Neural cell (in vitro differentiated cells): ENCODE results near the gene RAPGEF5. TPM values are rescaled to one million over a fixed set of nuclear protein-coding genes. Genes with fewer than 3 reads are reported as not detected.

Experiments
- H2AFZ ChIP-seq: fragments of 200-600, 300-800 bp; sonication (generic), shearing (Covaris generic); 2 replicates; pipeline ENCODE4 v1.6.0; 2014; ENCODE audit warnings: low read depth, mild to moderate bottlenecking, antibody characterized with exemption, low read length, moderate library complexity
- H3F3A ChIP-seq: fragments of 200-600 bp; shearing (Covaris generic); 2 replicates; pipeline ENCODE4 v1.6.1; 2016; ENCODE audit warnings: mild to moderate bottlenecking, moderate library complexity, mixed read lengths, antibody characterized with exemption, low read length; ENCODE audit not compliant: insufficient read depth, poor library complexity, severe bottlenecking
- H3K27ac ChIP-seq: fragments of 200-600, 300-800 bp; sonication (generic), shearing (Covaris generic); 2 replicates; pipeline ENCODE4 v1.5.1; 2014; ENCODE audit warnings: mild to moderate bottlenecking, low read length, moderate library complexity
- H3K27me3 ChIP-seq: fragments of 300-800, 200-600 bp; sonication (generic), shearing (Covaris generic); 2 replicates; pipeline ENCODE4 v1.6.0; 2014; ENCODE audit warnings: mild to moderate bottlenecking, low read depth, low read length, moderate library complexity; ENCODE audit not compliant: insufficient read depth
- H3K36me3 ChIP-seq: fragments of 300-800, 200-600 bp; sonication (generic), shearing (Covaris generic); 2 replicates; pipeline ENCODE4 v1.5.1; 2014; ENCODE audit warnings: mild to moderate bottlenecking, antibody characterized with exemption, low read length, moderate library complexity; ENCODE audit not compliant: insufficient read depth
- H3K4me2 ChIP-seq: fragments of 300-800, 200-600 bp; sonication (generic), shearing (Covaris generic); 2 replicates; pipeline ENCODE4 v1.6.0; 2014; ENCODE audit warnings: mild to moderate bottlenecking, low read length
- H3K4me3 ChIP-seq: fragments of 300-800, 200-600 bp; sonication (generic), shearing (Covaris generic); 2 replicates; pipeline ENCODE4 v1.5.1; 2014; ENCODE audit warnings: mild to moderate bottlenecking, low read length, moderate library complexity
- H3K79me2 ChIP-seq: fragments of 200-600 bp; shearing (Covaris generic); replicated peaks from 2 replicates; pipeline ENCODE4 v1.6.0; 2014; ENCODE audit warnings: mild to moderate bottlenecking, low read length, moderate library complexity; ENCODE audit not compliant: insufficient read depth
- H3K9ac ChIP-seq: fragments of 300-800, 200-600 bp; sonication (generic), shearing (Covaris generic); 2 replicates; pipeline ENCODE4 v1.6.1; 2016; ENCODE audit warnings: mild to moderate bottlenecking, low read length, mixed read lengths
- H3K9me2 ChIP-seq: fragments of 200-600 bp; shearing (Covaris generic); 2 replicates; pipeline ENCODE4 v1.6.1; 2016; ENCODE audit warnings: mild to moderate bottlenecking, low read length, mixed read lengths; ENCODE audit not compliant: insufficient read depth
- H3K9me3 ChIP-seq: fragments of 200-600, 300-800 bp; sonication (generic), shearing (Covaris generic); 2 replicates; pipeline ENCODE4 v1.6.1; 2016; ENCODE audit warnings: mild to moderate bottlenecking, mixed run types, low read length, moderate library complexity, mixed read lengths
- H4K20me1 ChIP-seq: fragments of 200-600 bp; shearing (Covaris generic); 2 replicates; pipeline ENCODE4 v1.6.1; 2016; ENCODE audit warnings: mild to moderate bottlenecking, mixed run types; ENCODE audit not compliant: insufficient read depth
- EP300 ChIP-seq: fragments of 450-650 bp; conservative IDR thresholded peaks from 2 replicates; pipeline ENCODE4 v1.6.1; 2014; ENCODE audit warnings: antibody characterized with exemption, mild to moderate bottlenecking, moderate library complexity; ENCODE audit not compliant: poor library complexity, severe bottlenecking
- EZH2 ChIP-seq: fragments of 200-600, 300-800 bp; shearing (Covaris generic), sonication (generic); IDR thresholded peaks from 2 replicates; pipeline ENCODE4 v1.6.1; 2014; ENCODE audit warnings: antibody characterized with exemption, low read length, borderline replicate concordance, mild to moderate bottlenecking; ENCODE audit not compliant: insufficient read depth, poor library complexity, severe bottlenecking
- MXI1 ChIP-seq: fragments of 450-650 bp; conservative IDR thresholded peaks from 2 replicates; pipeline ENCODE4 v1.6.1; 2014; ENCODE audit warnings: antibody characterized with exemption, mild to moderate bottlenecking; ENCODE audit not compliant: poor library complexity, severe bottlenecking
- POLR2AphosphoS5 ChIP-seq: IDR thresholded peaks from 2 replicates; pipeline ENCODE4 v1.6.1; 2012
- RAD21 ChIP-seq: fragments of 450-650 bp; conservative IDR thresholded peaks from 2 replicates; pipeline ENCODE4 v1.6.1; 2014; ENCODE audit warnings: antibody characterized with exemption, mild to moderate bottlenecking, moderate library complexity
- SMC3 ChIP-seq: fragments of 450-650 bp; conservative IDR thresholded peaks from 2 replicates; pipeline ENCODE4 v1.6.1; 2014; ENCODE audit warnings: antibody characterized with exemption, mild to moderate bottlenecking, moderate library complexity; ENCODE audit not compliant: poor library complexity
- TAF1 ChIP-seq: IDR thresholded peaks from 2 replicates; pipeline ENCODE4 v1.6.1; 2012; ENCODE audit warnings: low read depth
- polyA plus RNA-seq: library from polyadenylated mRNA; depleted of rRNA; stranded (reverse); fragments of >200 nt; gene quantifications from 2 replicates; pipeline ENCODE4 v1.2.3, GENCODE V29; 2014
- TF ChIP-seq, protein P1 (sequence below): fragments of 450-650 bp; IDR thresholded peaks from 2 replicates; pipeline ENCODE4 v1.5.1; 2014; ENCODE audit warnings: antibody characterized with exemption, mild to moderate bottlenecking, moderate library complexity; ENCODE audit not compliant: poor library complexity, severe bottlenecking
- TF ChIP-seq, protein P2 (sequence below): IDR thresholded peaks from 2 replicates; pipeline ENCODE4 v1.6.1; 2012; ENCODE audit warnings: borderline replicate concordance

The RAPGEF5 gene
- polyA plus RNA-seq, 1 donor from 2014 or later: 48.0 TPM

DNA sequence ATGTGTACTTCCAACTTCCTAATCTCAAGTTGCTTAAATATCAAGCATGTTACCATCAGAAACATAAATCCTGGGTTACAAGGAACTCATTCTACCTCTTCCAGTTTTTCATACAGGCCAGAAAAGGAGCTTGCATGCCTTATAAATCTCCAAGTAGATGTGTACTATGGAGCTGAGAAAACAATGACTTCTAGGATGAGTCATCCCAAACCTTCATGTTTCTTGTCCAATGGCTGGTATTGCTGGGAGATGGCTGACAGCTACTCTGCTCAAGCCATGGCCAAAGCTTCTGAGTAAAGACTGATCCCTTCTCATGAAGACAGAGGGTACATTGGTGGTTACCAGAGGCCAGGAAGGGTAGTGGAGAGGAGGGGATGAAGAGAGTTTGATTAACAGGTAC is 8.6 kb downstream of the RAPGEF5 start:
- Histone ChIP-seq H3K9me3 (no peaks in the 10 kb centered on the region), H3F3A (no peaks in the 10 kb centered on the region), H2AFZ (no peak overlapping the region), H4K20me1 (no peaks in the 10 kb centered on the region), H3K79me2 (no peaks in the 10 kb centered on the region), H3K27ac (no peak overlapping the region), H3K36me3 (no peaks in the 10 kb centered on the region), H3K9me2 (no peaks in the 10 kb centered on the region), H3K9ac (no peak overlapping the region), H3K27me3 (no peaks in the 10 kb centered on the region), H3K4me2 (no peak overlapping the region), H3K4me3 (no peak overlapping the region)
- TF ChIP-seq EZH2 (no peak), RAD21 (no peak), EP300 (no peak), MXI1 (no peak), SMC3 (no peak)

- TF ChIP-seq SMC3 (no peak), RAD21 (no peak), EP300 (no peak), EZH2 (no peak), MXI1 (no peak), TAF1 (no peak), POLR2AphosphoS5 (no peak)
- TF ChIP-seq, protein P1, sequence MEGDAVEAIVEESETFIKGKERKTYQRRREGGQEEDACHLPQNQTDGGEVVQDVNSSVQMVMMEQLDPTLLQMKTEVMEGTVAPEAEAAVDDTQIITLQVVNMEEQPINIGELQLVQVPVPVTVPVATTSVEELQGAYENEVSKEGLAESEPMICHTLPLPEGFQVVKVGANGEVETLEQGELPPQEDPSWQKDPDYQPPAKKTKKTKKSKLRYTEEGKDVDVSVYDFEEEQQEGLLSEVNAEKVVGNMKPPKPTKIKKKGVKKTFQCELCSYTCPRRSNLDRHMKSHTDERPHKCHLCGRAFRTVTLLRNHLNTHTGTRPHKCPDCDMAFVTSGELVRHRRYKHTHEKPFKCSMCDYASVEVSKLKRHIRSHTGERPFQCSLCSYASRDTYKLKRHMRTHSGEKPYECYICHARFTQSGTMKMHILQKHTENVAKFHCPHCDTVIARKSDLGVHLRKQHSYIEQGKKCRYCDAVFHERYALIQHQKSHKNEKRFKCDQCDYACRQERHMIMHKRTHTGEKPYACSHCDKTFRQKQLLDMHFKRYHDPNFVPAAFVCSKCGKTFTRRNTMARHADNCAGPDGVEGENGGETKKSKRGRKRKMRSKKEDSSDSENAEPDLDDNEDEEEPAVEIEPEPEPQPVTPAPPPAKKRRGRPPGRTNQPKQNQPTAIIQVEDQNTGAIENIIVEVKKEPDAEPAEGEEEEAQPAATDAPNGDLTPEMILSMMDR: no peak
- TF ChIP-seq, protein P2, sequence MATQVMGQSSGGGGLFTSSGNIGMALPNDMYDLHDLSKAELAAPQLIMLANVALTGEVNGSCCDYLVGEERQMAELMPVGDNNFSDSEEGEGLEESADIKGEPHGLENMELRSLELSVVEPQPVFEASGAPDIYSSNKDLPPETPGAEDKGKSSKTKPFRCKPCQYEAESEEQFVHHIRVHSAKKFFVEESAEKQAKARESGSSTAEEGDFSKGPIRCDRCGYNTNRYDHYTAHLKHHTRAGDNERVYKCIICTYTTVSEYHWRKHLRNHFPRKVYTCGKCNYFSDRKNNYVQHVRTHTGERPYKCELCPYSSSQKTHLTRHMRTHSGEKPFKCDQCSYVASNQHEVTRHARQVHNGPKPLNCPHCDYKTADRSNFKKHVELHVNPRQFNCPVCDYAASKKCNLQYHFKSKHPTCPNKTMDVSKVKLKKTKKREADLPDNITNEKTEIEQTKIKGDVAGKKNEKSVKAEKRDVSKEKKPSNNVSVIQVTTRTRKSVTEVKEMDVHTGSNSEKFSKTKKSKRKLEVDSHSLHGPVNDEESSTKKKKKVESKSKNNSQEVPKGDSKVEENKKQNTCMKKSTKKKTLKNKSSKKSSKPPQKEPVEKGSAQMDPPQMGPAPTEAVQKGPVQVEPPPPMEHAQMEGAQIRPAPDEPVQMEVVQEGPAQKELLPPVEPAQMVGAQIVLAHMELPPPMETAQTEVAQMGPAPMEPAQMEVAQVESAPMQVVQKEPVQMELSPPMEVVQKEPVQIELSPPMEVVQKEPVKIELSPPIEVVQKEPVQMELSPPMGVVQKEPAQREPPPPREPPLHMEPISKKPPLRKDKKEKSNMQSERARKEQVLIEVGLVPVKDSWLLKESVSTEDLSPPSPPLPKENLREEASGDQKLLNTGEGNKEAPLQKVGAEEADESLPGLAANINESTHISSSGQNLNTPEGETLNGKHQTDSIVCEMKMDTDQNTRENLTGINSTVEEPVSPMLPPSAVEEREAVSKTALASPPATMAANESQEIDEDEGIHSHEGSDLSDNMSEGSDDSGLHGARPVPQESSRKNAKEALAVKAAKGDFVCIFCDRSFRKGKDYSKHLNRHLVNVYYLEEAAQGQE: no peak
- Histone ChIP-seq H3K79me2 (no peaks in the 10 kb centered on the region), H2AFZ (no peak overlapping the region)
Measured at GRCh38 chr7:22346383-22347107, 10.4 kb downstream of the RAPGEF5 start.

More at GRCh38 chr7:22346383-22347107, 10.4 kb downstream of the RAPGEF5 start:
- Histone ChIP-seq H3K9me3 (no peaks in the 10 kb centered on the region), H3K9ac (no peak overlapping the region), H3K4me3 (no peak overlapping the region), H4K20me1 (no peaks in the 10 kb centered on the region), H3K9me2 (no peaks in the 10 kb centered on the region), H3K27me3 (no peaks in the 10 kb centered on the region), H3K27ac (no peak overlapping the region), H3K36me3 (no peaks in the 10 kb centered on the region), H3K4me2 (no peak overlapping the region), H3F3A (no peaks in the 10 kb centered on the region)
